Right lung (tissue), 10 donors: ENCODE measurements around the gene CIBAR2. TPM values are rescaled to one million over a fixed set of nuclear protein-coding genes. Genes with fewer than 3 reads are reported as not detected.

ENCODE experiments used
- DNase-seq, 2 donors: peaks; one replicate each; pipeline ENCODE4 v3.0.0-alpha.2; 2013
- long read RNA-seq, 8 donors: transcript quantifications; one replicate each; lab custom pipeline, GENCODE V29; 2026
- polyA plus RNA-seq, 5 donors: library from polyadenylated mRNA; unstranded; fragments of 120-200 nt; gene quantifications; one replicate each; pipeline versions ENCODE4 v1.2.1 to v1.2.3, GENCODE V29; 2013; ENCODE audit warnings: inconsistent platforms in 1 of 5, low replicate concordance in 1 of 5; ENCODE audit not compliant: insufficient read length in 5 of 5, insufficient read depth in 1 of 5

Gene CIBAR2
- 10 to 100 TPM in 1 of 5 donors, 1 to 10 TPM in 4; 1.3 to 11.8 (median 6.9) TPM for polyA plus RNA-seq
- long read RNA-seq, donor 1, partial matches to known transcripts, result 0 of 7 reads
- long read RNA-seq, donor 1, other reads (novel, unspliced or antisense), result 7 of 7 reads
- long read RNA-seq, donor 2, result 0 reads
- long read RNA-seq, donor 3, result 0 reads
- long read RNA-seq, donor 4, result 0 reads
- long read RNA-seq, donor 5, result 0 reads
- long read RNA-seq, donor 6, result 0 reads
- long read RNA-seq, donor 7, result 0 reads
- long read RNA-seq, donor 8, result 0 reads

- no peak for DNase-seq
These were observed at the start of gene CIBAR2 for GRCh38 chr16:85112364-85112763. Gene CIBAR2 (minus strand): TSS chr16:85112472. CDS start chr16:85112352, 120 bp downstream.

GRCh38 chr16:85159179-85159980, 47.1 kb upstream of the CIBAR2 start:
- DNase-seq, result no peak

GRCh38 chr16:85158743-85159178, 46.5 kb upstream of the CIBAR2 start:
- DNase-seq, result no peak

- DNase-seq, result no peak
These were observed 45.8 kb upstream of the CIBAR2 start for GRCh38 chr16:85157813-85158742.

- DNase-seq, result no peak
These were observed 45.1 kb upstream of the CIBAR2 start for GRCh38 chr16:85157372-85157771.

- DNase-seq, result no peak
These were observed 44.6 kb upstream of the CIBAR2 start for GRCh38 chr16:85156869-85157268.

GRCh38 chr16:85156440-85156839, 44.2 kb upstream of the CIBAR2 start:
- no peak for DNase-seq

- DNase-seq, result no peak
These were observed 41.4 kb upstream of the CIBAR2 start for GRCh38 chr16:85153656-85154091.

- DNase-seq, result no peak
These were observed 40.8 kb upstream of the CIBAR2 start for GRCh38 chr16:85153046-85153445.

GRCh38 chr16:85152414-85153030, 40.2 kb upstream of the CIBAR2 start:
- DNase-seq, result no peak

- no peak for DNase-seq
These were observed 39.5 kb upstream of the CIBAR2 start for GRCh38 chr16:85151603-85152413.

GRCh38 chr16:85151079-85151602, 38.9 kb upstream of the CIBAR2 start:
- no peak for DNase-seq

GRCh38 chr16:85150331-85150940, 38.2 kb upstream of the CIBAR2 start:
- DNase-seq, result no peak

- no peak for DNase-seq
These were observed 37.5 kb upstream of the CIBAR2 start for GRCh38 chr16:85149776-85150175.

GRCh38 chr16:85148931-85149330, 36.7 kb upstream of the CIBAR2 start:
- no peak for DNase-seq

- no peak for DNase-seq
These were observed 34.8 kb upstream of the CIBAR2 start for GRCh38 chr16:85146922-85147651.

- no peak for DNase-seq
These were observed 34.2 kb upstream of the CIBAR2 start for GRCh38 chr16:85146532-85146797.

- DNase-seq, result no peak
These were observed 33.7 kb upstream of the CIBAR2 start for GRCh38 chr16:85145734-85146531.

- no peak for DNase-seq
These were observed 32.9 kb upstream of the CIBAR2 start for GRCh38 chr16:85145188-85145587.
